Left colon (tissue), 2 donors: ENCODE measurements around the gene TTC4. TPM values are rescaled to one million over a fixed set of nuclear protein-coding genes. Genes with fewer than 3 reads are reported as not detected.

Experiments
- ATAC-seq: fragments of 200-7000 bp; cut with Tn5 transposase; one replicate; pipeline ENCODE4 v1.9.1; 2020; ENCODE audit warnings: mild to moderate bottlenecking, moderate library complexity
- DNase-seq, 2 donors: peaks; one replicate each; pipeline ENCODE4 v3.0.0-alpha.2; 2020
- intact Hi-C, 2 donors: fragments of 100-400 bp; cut with DNase I in 1 of 2; cut with micrococcal nuclease in 1 of 2; formaldehyde crosslinking; loops; one replicate each; pipeline versions ENCODE4 v1.11.2 to v1.14.0; 2022; cut with DNase I, micrococcal nuclease
- total RNA-seq, 2 donors: library from RNA; stranded (reverse); fragmentation: NEBNext Ultra II Directional; extraction: Animal tissue kit (Norgen Biotek cat#: 25700); gene quantifications; one replicate each; pipeline ENCODE4 v1.2.1, GENCODE V29; 2021
- donor health status: DM: no; HTN: no; CAD: no.
- donor health status: DM: yes; HTN: yes; CAD: no.

Gene TTC4
- total RNA-seq, 2 donors from 2014 or later, result 12.2 to 12.6 TPM

DNA sequence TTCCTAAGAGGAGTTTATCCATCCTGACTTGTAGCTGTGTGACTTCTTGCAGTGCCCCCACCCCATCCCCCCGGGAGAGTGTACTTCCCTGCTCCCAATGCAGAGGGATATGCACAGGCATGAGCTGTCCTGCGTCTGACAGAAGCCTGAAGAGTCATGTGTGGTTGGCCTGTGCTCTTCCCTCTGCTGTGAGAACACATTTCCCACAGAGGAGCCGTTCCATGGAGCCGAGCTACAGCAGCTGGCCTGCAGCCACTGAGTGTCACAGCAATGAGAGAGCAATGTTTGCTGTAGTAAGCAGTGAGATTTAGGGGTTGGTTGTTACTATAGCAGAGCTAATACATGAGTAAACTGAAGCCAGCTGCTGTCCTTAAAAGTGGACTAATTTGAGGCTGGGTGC, 26.6 kb downstream of the TTC4 start:
- no peak for ATAC-seq
- intact Hi-C loops, result no loop called here
- no peak for DNase-seq

DNA sequence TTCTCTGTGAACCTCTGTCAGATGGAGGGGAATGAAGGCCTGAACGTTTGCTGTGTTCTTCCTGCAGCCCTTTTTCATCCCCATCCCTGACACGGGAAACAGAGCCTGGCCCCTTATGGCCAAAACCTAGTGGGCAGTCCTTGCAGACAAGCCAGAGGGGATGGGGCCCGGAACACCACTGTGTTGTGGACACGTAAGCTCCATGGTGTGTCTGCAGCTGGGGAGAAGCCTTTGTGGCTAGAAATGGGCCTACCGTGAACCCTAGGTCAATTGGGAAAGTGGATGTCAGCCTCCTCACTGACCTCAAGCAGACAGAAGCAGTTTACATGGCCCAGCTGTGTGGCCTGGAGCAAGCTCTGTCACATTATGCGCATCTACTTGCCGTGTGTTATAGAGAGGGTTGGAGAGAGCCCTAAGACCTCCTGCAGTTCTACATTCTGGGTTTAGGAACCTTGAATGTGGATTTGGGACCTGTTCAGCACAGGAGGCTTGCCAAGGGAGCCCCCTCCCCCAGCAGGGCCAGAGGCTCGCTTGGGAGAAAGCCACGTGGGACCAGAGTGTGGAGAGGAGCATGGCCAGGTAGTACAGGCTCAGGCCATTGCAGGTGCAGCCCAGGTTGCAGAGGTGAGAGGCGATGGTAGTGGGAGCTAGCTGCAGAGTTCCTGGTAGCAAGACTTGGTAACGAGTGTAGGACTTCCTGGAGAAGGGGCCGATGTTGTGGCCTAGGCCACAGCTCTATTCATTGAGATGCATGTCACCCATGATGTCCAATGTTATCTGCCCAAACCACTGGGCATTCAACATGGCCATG, 28.0 kb downstream of the TTC4 start:
- intact Hi-C loops, result no loop called here
- DNase-seq (no peak), ATAC-seq (no peak)

DNA sequence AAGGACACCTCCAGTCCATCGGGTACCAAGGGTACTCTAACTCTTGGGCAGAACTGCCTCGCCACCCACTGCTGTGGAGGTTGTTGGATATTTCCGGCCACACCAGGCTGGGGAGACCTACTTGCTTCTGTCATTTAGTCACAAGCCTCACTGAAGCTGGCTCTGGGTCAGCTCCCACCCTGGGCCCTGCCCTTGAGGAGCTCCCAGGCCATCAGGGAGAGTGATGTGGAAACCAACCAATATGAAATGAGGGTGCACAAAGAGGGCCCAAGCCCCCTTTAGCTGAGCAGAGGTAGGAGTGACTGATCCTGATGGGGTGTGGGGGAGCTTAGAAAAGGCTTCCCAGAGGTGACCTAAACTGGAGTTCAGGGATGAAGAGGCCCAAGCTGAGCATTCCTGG, 29.0 kb downstream of the TTC4 start:
- intact Hi-C loops, result no loop called here
- ATAC-seq (no peak), DNase-seq (no peak)

DNA sequence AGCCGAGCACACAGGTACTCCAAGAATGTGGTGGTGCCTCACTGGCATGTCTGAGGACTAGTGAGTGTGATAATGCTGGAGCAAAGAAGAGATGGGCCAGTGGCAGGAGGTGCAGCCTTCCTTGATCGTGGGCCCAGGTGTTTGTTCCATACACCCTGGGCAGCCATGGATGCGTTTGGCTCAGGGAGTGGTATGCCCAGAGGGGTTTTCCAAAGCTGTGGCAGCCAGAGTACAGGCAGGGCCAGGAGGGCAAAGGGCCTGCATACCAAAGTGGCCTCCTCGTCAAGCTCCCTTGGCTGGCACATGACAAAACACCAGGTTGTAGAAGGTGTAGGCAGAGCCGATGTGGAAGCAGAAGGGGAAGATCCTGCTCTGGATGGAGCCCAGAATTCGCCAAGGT, 29.6 kb downstream of the TTC4 start:
- DNase-seq (no peak), ATAC-seq (no peak)
- intact Hi-C loops, result no loop called here

- no peak for ATAC-seq
- DNase-seq, result no peak
- intact Hi-C loops, result no loop called here
Observed at GRCh38 chr1:54745864-54746263, 30.2 kb downstream of the TTC4 start.

GRCh38 chr1:54748094-54748835, 32.6 kb downstream of the TTC4 start:
- ATAC-seq (no peak), DNase-seq (no peak)

DNA sequence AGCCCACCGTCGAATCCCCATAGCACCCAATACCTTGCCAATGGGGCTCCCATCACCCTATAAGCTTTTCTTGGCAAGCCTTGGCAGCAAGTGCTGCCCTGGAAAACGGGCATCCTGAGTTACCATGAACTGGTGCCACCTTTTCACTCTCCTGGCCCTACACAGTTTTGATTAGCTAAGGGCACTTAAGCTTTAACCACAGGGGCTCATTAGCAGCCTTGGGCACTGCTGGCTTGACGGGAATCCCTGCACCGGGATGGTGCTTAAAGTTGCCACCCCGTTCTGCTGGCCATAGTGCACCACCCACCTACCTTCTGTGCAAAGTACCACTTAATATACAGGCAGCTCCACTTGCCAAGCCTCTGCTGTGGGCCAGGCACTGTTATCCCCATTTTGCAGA, 34.9 kb downstream of the TTC4 start:
- no peak for ATAC-seq
- DNase-seq, result no peak
- intact Hi-C loops, result no loop called here

More at GRCh38 chr1:54748094-54748835, 32.6 kb downstream of the TTC4 start:
- intact Hi-C loops, result no loop called here

DNA sequence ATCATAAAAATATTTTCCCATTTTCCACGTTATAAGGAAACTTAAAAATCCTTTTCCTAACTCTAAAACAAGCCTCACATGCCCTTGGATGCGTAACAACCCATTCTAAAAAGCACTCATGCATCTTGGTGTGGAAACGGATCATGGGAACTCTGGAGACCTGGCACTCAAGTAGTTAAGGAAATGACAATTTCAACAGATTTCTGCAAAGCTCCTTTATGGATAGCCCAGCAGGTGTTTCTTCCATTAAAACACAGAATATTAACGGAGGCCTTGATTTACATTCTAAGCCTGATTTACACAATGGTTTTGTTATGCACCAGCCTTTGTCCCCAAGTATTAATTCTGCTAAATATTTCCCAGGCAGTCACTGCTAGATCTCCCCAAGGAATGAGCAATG, 35.8 kb downstream of the TTC4 start:
- intact Hi-C loops, result no loop called here
- DNase-seq (no peak), ATAC-seq (no peak)

DNA sequence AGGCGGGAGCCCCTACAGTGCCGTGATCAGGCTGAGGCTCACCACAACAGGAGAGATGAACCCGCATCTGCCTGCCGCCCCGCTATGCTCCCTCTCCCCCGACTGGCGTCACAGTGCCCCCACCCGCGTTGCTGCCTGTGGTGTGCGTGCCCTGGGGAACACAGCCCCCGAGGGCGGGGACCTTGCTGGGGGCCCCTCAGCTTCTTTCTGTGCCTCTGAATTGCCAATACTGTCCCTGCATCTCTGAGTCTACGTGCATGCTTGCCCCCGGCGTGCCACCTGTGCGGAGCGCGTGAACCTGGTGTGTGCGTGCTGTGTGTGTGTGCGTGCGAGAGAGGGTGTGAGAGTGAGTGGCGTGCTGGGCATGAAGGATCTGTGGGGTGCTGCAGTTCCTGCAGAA, 38.4 kb downstream of the TTC4 start:
- no peak for DNase-seq
- intact Hi-C loops, result no loop called here
- no peak for ATAC-seq

DNA sequence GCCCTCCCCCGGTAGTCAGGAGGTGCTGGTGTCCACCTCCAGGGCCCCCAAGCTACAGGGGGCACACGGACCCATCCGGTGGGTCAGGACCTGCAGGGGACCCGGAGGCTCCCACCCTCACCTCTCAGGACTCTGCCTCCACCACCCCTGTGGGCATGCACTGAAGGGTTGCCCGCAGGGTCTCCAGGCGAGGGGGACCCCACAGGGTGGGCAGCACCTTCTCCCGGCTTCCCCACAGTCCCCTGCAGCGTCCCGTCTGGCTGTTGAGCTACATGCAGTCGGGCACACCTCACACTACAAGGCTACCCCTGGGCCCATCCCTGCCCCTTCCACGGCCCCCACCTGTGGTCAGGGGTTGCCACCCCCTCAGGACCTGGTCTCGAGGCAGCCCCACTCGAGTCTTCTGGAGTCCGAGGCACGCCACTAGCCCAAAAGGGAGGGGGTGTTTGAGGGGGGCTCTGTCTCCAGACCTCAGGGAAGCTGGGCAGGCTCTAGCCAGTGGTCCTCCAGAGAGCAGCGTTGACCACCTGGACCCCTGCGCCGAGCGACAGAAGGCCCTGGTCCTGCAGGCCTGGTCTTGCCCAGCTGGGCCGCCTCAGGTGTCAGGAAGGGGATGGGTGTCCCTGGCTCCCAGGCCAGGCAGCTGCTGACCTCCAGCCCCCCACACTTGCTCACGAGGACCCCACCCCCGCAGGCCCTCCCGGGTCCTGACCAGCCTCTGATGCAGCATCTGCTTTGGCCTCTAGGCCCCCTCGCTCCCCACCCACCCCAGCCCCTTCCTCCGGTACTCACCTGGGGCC, 39.0 kb downstream of the TTC4 start:
- DNase-seq, result no peak
- ATAC-seq, result no peak

DNA sequence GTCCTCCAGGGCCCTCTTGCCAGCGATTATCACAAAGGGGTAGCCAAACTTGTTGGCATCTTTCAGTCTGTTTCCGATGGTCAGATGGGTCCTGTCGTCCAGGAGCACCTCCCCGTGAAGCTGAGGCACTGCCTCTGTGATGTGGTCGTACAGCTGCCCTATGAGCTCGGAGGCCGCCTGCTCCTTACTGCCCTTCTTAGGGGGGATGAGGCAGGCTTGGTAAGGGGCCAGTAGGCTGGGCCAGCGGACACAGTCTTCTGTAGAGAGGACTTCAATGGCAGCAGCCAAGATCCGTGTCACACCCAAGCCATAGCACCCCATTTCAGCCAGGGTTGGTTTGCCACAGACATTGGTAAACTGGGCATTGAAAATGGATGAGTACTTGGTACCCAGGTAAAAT, 42.2 kb downstream of the TTC4 start:
- DNase-seq, result no peak
- intact Hi-C loops, result no loop called here
- ATAC-seq, result no peak

More for the DNA sequence above, 39.0 kb downstream of the TTC4 start:
- intact Hi-C loops, result no loop called here

DNA sequence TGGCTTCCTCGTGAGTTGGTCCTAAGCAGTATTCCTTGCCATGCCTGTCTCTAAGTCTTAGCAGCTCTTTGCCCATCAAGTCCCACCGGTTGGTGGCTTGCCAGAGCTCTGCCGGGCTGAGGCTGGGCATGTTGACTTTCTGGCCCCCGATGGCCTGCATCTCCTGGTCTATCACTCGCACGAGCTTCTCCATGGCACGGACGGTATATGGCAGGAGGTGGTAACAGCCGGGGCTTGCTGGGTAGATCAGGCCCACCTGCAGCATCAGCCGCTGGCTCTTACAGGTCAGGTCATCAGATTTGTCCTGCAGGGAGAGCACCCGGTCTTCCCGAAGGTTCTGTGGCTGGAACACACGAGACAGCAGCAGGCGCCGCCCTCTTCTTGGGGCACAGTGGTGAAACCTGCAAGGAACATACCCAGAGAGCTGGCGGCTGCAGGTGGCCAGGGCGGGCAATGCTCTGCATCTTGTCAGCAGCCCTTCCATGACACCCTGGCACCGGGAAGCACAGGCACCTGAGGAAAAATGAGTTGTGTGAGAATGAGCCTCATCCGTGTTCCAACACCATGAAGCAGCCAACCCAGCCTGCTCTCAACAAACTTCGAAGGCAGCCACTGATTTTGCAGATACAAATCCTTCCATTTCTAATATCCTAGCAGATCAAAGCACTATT, 43.2 kb downstream of the TTC4 start:
- ATAC-seq (no peak), DNase-seq (no peak)
- intact Hi-C loops, result no loop called here

DNA sequence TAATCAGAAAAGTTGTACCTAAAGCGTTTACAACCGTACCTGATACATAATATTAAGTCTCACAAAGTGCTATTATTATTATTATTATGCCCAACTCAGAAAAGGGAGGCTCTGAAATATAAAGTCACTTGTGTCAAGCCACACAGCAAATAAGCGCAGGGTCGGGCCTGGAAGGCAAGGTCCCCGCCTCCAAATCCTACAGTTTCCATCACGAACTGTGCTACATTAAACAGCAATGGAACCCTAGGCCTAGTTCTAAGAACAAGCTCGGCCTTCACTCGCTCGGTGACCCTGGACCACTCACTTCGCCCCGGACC, 48.1 kb downstream of the TTC4 start:
- intact Hi-C loops, result no loop called here
- ATAC-seq (peak; percentile 6), DNase-seq (no peak)

DNA sequence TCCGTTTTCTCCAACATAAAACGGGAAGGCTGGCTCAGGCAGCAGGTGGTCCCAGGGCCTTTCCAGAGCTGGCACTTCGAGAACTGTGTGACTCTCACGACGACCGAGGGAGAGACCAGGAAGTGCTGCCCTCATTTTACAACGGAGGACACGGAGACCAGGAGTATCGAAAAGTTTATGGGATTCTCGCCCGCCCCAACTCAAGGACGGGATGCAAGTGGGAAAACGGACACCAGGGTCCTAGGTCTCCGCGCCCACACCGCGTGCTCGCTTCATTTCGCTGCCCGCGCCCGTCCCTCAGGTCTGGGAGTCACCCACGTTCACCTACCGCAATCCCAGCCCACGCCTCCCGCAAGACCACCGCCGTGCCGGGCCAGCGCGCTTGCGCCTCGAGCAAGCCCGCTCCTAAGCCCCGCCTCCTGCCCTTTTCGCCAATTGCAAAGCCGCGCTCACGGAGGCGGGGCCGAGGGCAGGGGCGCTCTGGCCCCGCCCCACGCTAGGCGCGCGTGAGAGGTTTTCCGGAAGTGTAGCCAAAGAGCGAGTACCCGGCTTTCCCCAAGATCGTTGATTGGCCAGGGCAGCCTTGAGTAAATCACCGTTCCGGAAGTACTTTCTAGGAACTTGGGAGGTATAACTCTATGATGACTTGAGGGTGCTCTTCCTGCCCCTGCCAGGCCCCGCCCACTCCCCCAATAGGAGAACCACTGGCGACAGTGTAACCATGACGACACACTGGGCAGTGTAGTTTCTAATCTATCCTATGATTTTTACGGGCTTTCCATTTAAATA, 48.7 kb downstream of the TTC4 start, which contains the start of gene PARS2:
Gene PARS2 (minus strand): TSS at position 391 of the 789 bp plus-strand sequence. CDS start 5,362 bp downstream, outside the sequence.
- peak; percentile 97 to 99 for DNase-seq
- ATAC-seq, result peak; percentile 93
- intact Hi-C loops, result no loop called here

- intact Hi-C loops, result no loop called here
Observed at GRCh38 chr1:54764922-54765561, 49.4 kb downstream of the TTC4 start.

GRCh38 chr1:54766726-54767125, 51.1 kb downstream of the TTC4 start:
- intact Hi-C loops, result no loop called here

More at GRCh38 chr1:54764922-54765561, 49.4 kb downstream of the TTC4 start:
- no peak for ATAC-seq
- DNase-seq, result no peak

DNA sequence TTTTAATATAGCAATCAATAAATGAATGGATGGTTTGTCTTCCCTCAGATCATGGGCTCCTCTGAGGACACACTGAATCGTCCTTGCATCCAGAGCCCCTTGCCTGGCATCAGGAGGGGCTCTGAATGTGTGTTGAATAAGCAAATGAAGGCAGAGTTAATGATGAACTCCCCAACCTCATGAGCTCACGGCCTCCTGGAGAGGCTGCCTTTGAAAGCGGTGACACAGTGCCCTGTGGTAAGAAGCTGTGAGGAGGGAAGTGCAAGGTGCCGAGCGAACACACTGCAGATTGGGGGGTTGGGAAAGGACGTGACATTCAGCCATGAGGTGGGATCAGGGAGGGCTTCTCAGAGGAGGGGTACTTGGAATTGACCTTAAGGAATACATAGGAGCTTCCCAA, 51.9 kb downstream of the TTC4 start:
- DNase-seq (no peak), ATAC-seq (no peak)
- intact Hi-C loops, result no loop called here

More at GRCh38 chr1:54766726-54767125, 51.1 kb downstream of the TTC4 start:
- ATAC-seq (no peak), DNase-seq (no peak)

DNA sequence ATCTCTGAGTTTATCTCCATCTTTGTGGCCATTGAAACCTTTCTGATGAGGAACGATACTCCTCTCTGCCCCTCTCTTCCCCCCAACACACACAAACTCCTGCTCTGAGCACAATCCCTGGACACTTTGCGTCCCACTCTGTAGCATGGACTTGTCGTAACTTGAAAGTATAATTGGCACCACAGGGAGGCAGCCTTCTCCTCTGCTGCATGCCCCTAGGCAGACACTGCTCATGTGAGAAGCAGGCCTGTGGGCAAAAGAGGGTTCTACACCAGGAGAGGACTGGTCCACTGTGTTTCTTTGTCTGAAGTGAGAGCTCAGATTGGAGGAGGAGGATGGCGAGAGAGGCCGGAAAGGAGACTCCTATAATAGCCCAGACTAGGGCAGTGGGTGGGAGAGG, 52.4 kb downstream of the TTC4 start:
- ATAC-seq (peak; percentile 14), DNase-seq (peak in 1 of 2 donors; percentile 41)
- intact Hi-C loops, result no loop called here
